Measurements from ENCODE around the gene NACC1.

DNA sequence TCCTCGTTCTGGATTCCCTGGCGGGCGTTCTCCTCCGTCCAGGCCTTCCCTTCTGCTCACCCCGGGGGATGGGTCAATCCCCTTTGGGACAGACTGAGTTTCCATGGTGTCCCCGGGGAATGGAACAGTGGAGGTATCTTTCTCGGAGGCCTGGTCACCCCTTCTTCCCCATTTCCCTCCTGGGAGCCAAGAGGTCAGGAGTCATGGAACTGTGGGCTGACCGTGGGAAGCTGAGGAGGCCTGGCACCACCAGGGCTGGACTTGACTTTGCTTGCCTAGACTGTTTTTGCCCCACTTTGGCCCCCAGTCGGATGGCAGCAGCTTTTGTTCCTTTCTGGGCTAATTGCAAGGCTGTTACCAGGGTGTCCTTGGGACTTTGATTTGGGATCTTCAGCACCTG lies 2.0 kb downstream of the NACC1 start:
- TF ChIP-seq ZNF416 (CRISPR knock-in tag; IDR thresholded peaks at IDR 0.05) (no peak), FOXJ3 (CRISPR knock-in tag; IDR thresholded peaks at IDR 0.05; ENCODE audit: borderline replicate concordance) (no peak), TCF7 (CRISPR knock-in tag; IDR thresholded peaks at IDR 0.05; ENCODE audit: low read depth) (no peak), FOXK1 (CRISPR knock-in tag; IDR thresholded peaks at IDR 0.05) (no peak), TEAD1 (CRISPR knock-in tag; IDR thresholded peaks at IDR 0.05) (no peak), ATF1 (CRISPR knock-in tag; IDR thresholded peaks at IDR 0.05) (no peak), ELF4 (CRISPR knock-in tag; IDR thresholded peaks at IDR 0.05; ENCODE audit: low read depth) (no peak), SP1 (CRISPR knock-in tag; conservative IDR thresholded peaks at IDR 0.05) (no peak), NR1H2 (CRISPR knock-in tag; IDR thresholded peaks at IDR 0.05) (no peak)
- TF ChIP-seq, protein P1, sequence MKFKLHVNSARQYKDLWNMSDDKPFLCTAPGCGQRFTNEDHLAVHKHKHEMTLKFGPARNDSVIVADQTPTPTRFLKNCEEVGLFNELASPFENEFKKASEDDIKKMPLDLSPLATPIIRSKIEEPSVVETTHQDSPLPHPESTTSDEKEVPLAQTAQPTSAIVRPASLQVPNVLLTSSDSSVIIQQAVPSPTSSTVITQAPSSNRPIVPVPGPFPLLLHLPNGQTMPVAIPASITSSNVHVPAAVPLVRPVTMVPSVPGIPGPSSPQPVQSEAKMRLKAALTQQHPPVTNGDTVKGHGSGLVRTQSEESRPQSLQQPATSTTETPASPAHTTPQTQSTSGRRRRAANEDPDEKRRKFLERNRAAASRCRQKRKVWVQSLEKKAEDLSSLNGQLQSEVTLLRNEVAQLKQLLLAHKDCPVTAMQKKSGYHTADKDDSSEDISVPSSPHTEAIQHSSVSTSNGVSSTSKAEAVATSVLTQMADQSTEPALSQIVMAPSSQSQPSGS (CRISPR knock-in tag; IDR thresholded peaks at IDR 0.05; ENCODE audit: borderline replicate concordance, low read depth): no peak
- TF ChIP-seq, protein P2, sequence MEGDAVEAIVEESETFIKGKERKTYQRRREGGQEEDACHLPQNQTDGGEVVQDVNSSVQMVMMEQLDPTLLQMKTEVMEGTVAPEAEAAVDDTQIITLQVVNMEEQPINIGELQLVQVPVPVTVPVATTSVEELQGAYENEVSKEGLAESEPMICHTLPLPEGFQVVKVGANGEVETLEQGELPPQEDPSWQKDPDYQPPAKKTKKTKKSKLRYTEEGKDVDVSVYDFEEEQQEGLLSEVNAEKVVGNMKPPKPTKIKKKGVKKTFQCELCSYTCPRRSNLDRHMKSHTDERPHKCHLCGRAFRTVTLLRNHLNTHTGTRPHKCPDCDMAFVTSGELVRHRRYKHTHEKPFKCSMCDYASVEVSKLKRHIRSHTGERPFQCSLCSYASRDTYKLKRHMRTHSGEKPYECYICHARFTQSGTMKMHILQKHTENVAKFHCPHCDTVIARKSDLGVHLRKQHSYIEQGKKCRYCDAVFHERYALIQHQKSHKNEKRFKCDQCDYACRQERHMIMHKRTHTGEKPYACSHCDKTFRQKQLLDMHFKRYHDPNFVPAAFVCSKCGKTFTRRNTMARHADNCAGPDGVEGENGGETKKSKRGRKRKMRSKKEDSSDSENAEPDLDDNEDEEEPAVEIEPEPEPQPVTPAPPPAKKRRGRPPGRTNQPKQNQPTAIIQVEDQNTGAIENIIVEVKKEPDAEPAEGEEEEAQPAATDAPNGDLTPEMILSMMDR (IDR thresholded peaks at IDR 0.05): no peak
- TF ChIP-seq, protein P3, sequence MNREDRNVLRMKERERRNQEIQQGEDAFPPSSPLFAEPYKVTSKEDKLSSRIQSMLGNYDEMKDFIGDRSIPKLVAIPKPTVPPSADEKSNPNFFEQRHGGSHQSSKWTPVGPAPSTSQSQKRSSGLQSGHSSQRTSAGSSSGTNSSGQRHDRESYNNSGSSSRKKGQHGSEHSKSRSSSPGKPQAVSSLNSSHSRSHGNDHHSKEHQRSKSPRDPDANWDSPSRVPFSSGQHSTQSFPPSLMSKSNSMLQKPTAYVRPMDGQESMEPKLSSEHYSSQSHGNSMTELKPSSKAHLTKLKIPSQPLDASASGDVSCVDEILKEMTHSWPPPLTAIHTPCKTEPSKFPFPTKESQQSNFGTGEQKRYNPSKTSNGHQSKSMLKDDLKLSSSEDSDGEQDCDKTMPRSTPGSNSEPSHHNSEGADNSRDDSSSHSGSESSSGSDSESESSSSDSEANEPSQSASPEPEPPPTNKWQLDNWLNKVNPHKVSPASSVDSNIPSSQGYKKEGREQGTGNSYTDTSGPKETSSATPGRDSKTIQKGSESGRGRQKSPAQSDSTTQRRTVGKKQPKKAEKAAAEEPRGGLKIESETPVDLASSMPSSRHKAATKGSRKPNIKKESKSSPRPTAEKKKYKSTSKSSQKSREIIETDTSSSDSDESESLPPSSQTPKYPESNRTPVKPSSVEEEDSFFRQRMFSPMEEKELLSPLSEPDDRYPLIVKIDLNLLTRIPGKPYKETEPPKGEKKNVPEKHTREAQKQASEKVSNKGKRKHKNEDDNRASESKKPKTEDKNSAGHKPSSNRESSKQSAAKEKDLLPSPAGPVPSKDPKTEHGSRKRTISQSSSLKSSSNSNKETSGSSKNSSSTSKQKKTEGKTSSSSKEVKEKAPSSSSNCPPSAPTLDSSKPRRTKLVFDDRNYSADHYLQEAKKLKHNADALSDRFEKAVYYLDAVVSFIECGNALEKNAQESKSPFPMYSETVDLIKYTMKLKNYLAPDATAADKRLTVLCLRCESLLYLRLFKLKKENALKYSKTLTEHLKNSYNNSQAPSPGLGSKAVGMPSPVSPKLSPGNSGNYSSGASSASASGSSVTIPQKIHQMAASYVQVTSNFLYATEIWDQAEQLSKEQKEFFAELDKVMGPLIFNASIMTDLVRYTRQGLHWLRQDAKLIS (CRISPR knock-in tag; IDR thresholded peaks at IDR 0.05; ENCODE audit: borderline replicate concordance): no peak
- TF ChIP-seq, protein P4, sequence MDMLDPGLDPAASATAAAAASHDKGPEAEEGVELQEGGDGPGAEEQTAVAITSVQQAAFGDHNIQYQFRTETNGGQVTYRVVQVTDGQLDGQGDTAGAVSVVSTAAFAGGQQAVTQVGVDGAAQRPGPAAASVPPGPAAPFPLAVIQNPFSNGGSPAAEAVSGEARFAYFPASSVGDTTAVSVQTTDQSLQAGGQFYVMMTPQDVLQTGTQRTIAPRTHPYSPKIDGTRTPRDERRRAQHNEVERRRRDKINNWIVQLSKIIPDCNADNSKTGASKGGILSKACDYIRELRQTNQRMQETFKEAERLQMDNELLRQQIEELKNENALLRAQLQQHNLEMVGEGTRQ (CRISPR knock-in tag; IDR thresholded peaks at IDR 0.05): no peak
- TF ChIP-seq, protein P5, sequence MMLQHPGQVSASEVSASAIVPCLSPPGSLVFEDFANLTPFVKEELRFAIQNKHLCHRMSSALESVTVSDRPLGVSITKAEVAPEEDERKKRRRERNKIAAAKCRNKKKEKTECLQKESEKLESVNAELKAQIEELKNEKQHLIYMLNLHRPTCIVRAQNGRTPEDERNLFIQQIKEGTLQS (CRISPR knock-in tag; conservative IDR thresholded peaks at IDR 0.05): no peak
